ENCODE data around the gene TP53I13.
A peak's percentile ranks its signal among the peaks of the same experiment; 100 is the strongest.

The TP53I13 gene

DNA sequence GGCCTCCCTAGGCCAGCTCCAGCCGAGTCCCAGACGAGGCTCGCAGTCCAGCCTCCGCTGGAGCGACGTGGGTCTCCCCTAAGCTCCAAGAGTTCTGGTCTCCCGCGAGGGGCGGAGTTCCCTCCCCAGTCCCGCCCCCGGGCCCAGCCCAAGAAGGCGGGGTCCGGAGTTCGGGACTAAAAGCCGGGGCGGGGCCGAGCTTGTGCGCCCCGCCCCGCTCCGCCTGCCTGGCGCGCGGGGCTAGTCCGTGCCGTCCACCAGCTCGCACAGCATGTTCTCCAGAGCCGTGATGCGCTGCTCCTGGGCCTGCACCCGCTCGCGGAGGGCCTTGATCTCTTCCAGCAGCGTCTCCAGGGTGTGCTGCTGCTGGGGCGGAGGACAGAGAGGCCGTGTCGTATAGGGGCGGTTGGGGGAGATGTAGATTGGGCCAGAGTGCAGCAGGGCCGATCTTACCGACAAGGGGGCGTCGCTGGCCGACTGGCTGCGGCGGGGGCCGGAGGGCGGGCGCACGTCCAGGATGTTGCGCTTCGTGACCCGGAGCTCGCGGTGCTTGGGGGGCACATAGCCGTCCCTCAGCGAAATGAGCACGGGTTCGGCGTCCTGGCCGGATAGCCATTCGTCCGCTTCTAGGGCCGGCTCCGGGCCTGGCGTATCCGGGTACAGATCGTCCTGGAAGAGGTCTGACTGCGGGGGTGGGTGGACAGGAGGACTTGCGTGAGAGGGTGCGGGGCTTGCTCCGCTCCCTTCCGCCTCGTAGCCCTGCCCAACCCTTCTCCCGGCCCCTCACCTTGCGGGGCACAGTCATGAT is 47.2 kb downstream of the TP53I13 start:
- peak; percentile 84 for DNase-seq (ENCODE audit: low read depth)

DNA sequence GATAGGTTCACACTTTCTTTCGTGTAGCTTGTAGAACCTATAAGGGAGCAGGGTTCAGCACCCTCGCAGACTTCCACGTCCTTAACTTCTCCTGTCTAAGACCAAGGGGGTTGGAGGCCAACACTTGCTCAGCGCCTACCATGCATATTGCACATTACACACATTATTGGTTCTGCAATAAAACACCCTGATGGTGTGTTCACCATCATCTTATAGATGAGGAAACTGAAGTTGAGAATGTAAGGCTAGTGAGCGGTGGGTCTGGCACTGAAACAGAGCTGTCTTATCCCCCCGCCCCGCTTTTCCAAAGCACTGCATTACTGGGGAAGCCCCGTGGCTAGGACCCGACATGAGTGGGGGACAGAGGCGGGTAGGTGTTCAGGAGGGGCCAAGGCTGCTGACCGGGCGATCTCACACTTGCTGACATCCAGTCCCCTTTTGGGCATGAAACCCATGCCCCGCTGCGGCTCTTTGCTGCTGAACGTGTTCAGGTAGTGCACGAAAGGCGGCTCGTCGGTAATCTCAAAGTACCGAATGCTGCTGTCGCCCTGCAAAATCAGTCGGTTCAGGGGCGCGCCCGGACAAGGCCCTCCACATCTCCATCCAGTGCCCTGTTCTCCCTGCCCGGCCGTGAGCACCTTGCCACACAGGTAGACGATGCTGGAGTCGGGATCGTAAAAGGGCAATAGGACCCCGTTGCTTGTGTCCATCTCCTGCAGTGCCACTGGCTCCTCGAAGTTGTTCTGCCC is 48.0 kb downstream of the TP53I13 start:
- DNase-seq (ENCODE audit: low read depth), result no peak

DNA sequence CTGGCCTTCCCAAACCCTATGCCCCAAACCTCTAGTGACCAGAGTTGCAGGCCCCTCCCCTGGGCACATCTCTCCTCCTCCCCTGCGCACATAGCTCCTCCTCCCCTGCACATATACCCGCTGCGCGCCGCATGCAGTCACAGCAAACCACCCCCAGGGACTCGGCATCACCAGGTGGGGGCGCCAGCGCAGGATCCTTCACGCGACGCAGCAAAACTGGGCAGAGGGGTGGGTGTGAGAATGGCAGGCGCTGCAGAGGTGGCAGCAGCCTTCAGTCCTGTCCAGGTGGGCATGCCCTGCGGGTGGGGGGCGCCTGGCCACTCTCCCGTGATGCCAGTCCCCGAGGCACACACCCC is 48.6 kb downstream of the TP53I13 start:
- peak; percentile 65 for DNase-seq (ENCODE audit: low read depth)

DNA sequence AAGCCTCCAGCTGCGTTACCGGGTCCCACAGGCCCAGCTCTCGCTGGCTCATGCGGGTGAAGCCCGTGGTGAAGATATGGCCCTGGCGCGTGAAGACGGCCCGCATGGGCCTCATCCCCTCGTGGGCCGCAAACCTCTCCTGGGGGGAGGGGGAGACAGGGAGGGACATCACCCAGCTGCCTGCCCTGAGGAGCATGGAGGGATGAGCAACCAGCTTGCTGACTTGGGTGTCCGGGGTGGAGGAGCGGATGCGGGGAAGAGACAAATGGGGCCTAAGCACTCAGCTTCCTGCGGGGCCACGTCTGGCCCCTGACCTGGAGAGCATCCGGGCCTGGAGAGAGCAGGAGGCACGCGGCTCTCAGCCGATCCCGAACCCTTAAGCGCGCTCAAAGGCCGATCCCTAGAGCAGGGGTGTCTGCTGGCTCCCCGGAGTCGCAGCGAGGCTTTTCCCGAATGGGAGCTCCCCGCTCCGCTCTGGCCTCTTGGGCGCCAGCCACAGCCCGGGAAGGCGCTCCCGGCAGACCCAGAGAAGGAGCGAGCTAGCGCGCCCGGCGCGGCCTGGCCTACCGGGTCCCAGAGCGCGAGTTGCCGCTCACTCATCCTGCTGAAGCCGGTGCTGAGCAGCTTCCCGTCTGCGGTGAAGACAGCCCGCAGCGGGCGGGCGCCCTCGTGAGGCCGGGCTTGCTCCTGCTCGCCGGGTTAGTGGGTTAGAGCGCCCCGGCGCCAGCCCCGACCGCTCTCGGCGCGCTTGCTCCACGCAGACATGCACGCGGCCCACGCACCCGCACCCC is 49.2 kb downstream of the TP53I13 start:
- peak; percentile 53 for DNase-seq (ENCODE audit: low read depth)

DNA sequence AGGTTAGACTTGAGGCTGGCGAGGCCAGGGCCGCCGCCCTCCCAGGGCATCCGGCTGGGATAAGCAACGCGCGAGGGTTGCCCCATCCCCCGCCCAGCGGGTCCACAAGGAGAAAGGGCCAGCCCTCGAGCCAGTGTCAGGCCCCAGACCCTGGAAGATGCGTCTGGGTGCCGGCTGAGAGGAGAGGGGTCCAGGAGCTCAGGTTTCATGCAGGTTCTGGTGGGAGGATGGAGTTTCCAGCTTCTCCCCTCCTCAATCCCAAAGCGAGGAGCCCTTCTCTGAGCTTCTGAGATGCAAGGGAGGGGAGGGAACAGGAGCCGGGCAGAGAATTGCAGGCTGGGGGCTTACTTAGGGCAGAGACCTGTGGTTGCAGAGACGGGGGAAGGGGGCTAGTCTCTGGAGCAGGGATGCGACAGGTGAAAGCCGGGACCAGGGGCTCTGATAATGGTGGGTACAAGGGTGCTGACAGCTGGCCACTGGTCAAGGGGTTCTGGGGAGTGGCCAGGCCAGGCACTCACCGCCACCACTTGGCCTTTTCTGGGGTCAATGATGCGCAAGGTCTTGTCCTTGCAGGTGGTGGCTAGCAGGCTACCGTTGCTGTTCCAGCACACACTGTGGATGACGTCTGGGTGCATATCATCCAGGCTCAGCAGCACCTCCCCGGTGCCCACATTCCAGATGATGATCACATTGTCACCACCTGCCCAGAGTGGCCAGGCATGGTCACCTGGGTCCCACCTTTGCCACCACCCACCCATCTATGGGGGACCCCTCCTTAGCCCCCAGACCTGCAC is 50.0 kb downstream of the TP53I13 start:
- no peak for DNase-seq (ENCODE audit: low read depth)

DNA sequence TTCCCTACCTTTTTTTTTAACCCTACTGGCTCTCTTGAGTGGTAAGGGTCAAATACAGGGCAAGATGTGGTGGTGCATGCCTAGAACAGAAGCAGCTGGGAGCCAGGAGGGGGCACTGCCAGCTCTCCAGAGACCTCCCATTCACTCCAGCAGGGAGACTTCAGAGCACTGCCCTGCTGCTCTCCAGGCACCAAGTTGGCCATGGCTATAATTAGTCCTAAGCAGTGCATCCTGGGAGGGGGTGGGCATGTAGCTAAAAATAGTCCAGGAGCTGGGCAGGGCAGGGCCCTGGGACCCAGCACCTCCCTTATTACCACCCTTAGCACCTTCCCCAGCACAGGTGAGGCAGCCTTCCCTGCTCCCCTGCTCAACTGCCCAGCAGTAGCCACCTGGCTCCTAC is 50.8 kb downstream of the TP53I13 start:
- DNase-seq (ENCODE audit: low read depth), result peak; percentile 47

DNA sequence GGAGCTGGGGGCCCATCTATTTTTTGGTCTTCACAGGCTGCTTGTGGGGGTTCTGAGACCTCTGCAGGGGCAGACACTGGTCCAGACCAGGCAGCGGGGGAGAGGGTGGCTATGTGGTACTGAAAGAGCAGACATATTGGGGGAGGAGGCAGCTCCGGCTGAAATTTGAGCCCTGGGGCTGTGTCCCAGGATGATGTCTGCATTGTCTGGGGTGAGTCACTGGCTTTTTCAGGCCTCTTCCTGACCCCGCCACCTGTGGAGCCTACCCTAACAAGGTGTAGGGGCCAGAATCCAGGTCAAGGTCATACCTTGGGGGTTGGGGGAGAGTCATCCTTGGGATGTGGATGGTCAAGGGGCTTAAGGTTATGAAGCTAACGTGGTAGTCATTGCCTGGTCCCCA is 51.8 kb downstream of the TP53I13 start:
- DNase-seq (ENCODE audit: low read depth), result peak; percentile 71

DNA sequence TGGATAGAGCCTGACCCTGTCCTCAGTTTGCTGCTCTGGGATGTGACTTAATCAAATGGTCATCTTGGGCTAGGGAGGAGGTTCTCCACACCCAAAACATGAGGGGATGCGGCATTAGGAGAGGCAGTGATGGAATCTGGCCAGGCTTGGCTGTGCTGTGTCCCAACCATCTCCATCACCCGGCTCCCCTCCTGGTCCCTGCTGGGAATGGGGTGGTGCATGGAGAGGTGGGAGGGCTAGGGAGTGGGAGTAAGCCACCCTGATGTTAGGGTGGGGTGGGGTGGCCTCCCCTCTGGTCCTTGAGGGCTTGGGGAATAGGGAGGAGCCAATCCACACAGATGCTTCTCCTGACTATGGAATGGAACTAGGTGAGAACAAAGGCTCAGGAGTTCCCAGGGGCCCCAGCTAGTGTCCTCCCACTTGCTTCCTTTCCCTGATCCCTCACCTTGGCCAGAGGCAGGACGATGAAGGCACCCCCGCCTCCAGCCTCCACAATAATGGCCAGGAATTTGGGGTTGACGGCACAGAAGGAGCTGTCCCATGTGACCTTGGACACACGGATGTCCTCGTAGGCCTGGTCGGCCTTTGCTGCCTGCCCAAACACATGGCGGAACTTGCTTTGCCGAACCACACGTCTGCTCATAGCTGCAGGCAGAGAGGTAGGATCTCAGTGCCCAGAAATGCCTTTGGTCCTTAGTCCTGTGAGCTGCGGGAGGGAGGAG is 52.4 kb downstream of the TP53I13 start:
- no peak for DNase-seq (ENCODE audit: low read depth)

DNA sequence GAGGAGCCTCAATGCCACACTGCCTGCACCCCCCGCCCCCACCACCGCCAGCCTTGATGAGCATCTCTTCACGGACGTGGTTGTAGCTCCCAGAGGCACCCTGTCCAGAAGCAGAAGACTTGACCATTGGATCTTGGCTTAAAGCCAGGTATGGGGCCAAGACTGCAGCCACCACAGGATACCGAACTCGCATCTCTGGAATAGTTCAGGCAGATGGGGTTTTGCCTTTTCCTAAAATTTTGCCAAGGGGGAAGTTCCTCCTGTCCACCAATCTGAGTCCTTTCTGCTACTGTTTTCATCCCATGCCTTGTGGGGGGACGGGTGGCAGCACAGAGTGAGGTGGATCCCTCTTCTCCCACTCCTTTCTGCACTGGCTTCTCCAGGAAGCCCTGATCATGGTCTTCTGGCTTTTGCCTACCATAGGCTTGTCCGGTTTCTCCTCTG is 53.3 kb downstream of the TP53I13 start:
- no peak for DNase-seq (ENCODE audit: low read depth)
